Duodenal mucosa (tissue), 2 donors: ENCODE measurements around the gene NEK11.

Experiments
- H3K27ac ChIP-seq: one replicate; pipeline ENCODE4 v1.7.0; 2013; ENCODE audit warnings: low read depth, low read length
- H3K27me3 ChIP-seq, 2 donors: one replicate each; pipeline ENCODE4 v1.7.0; 2013; ENCODE audit warnings: low read length in 2 of 2, control low read depth in 1 of 2; ENCODE audit not compliant: insufficient read depth in 2 of 2, control insufficient read depth in 1 of 2
- H3K36me3 ChIP-seq, 2 donors: one replicate each; pipeline ENCODE4 v1.7.0; 2013; ENCODE audit warnings: low read length in 2 of 2, control low read depth in 1 of 2; ENCODE audit not compliant: insufficient read depth in 2 of 2, control insufficient read depth in 1 of 2
- H3K4me1 ChIP-seq, 2 donors: one replicate each; pipeline ENCODE4 v1.7.0; 2013; ENCODE audit warnings: low read length in 2 of 2, control low read depth in 1 of 2; ENCODE audit not compliant: insufficient read depth in 2 of 2, control insufficient read depth in 1 of 2
- H3K4me3 ChIP-seq, 2 donors: one replicate each; pipeline ENCODE4 v1.7.0; 2013; ENCODE audit warnings: low read length in 2 of 2, low read depth in 1 of 2
- H3K9ac ChIP-seq, 2 donors: one replicate each; pipeline ENCODE4 v1.7.0; 2013; ENCODE audit warnings: low read length in 2 of 2, low read depth in 1 of 2
- H3K9me3 ChIP-seq, 2 donors: one replicate each; pipeline ENCODE4 v1.7.0; 2013; ENCODE audit warnings: low read length in 2 of 2, control low read depth in 1 of 2; ENCODE audit not compliant: control insufficient read depth in 1 of 2

Gene NEK11

DNA sequence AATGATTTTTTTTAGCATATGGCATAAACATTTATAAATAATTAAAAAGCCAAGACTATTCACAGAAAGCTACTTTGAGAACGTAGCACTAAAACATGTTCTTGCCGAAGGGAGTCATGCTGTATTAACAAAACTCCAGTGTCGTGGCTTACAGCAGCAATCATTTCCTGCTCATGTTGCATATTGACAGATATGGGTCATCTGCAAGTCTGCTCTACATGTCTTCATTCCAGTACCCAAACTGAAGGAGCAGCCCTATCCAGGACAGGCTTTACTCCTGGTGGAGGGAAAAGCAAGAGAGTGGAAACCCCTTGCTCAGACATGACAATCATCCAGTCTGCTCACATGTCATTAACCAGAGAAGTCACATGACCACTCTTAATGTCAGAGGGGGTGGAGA is 87.6 kb downstream of the NEK11 start:
- Histone ChIP-seq H3K4me3 (no peak overlapping the region), H3K9ac (no peak overlapping the region), H3K27ac (no peak overlapping the region), H3K4me1 (no peaks in the 10 kb centered on the region), H3K27me3 (no peaks in the 10 kb centered on the region), H3K36me3 (no peaks in the 10 kb centered on the region), H3K9me3 (no peaks in the 10 kb centered on the region)

DNA sequence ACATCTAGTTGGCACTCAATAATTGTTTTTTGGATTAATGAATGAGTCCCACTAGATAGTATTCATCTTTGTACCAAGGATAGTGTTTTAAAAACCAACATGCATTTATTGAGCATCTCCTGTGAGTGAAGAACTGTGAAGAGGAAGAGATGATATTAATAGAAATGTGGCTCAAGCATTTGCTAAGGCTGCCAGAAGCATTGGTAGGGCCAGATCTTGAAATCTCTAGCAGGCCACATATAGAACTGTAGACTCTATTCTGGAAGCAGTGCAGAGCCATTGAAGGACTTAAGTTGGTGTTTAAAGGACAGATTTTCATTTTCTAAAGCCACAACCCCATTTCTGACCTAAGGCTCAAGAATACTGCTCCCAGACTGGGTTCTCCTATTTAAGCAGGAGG is 99.0 kb downstream of the NEK11 start:
- Histone ChIP-seq H3K4me3 (no peak overlapping the region), H3K4me1 (no peaks in the 10 kb centered on the region)

DNA sequence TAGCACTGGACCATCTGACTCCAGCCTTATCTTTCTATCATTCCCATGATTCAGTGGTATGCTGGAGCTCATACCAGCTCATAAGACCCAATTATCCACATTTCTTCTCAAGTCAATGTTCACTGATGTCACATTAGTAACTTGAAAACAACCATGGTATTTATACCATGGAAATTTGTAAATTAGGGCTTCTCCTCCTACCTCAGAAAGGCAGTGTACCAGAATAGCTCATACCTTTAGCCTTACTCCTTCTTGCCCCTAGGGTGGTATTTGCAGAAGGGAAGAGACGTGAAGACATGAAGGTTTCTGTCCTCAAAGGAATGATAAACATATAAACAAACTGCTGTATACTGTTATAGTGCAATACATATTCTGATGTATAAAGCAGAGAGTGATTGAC is 114.2 kb downstream of the NEK11 start:
- Histone ChIP-seq H3K36me3 (no peaks in the 10 kb centered on the region), H3K9me3 (peaks cover 0 to 4% of the 10 kb centered on the region in 2 donors), H3K9ac (no peak overlapping the region), H3K4me3 (no peak overlapping the region), H3K4me1 (no peaks in the 10 kb centered on the region), H3K27me3 (no peaks in the 10 kb centered on the region), H3K27ac (no peak overlapping the region)

More for the DNA sequence above, 99.0 kb downstream of the NEK11 start:
- Histone ChIP-seq H3K27ac (no peak overlapping the region), H3K27me3 (no peaks in the 10 kb centered on the region), H3K9ac (no peak overlapping the region), H3K36me3 (no peaks in the 10 kb centered on the region), H3K9me3 (no peaks in the 10 kb centered on the region)

DNA sequence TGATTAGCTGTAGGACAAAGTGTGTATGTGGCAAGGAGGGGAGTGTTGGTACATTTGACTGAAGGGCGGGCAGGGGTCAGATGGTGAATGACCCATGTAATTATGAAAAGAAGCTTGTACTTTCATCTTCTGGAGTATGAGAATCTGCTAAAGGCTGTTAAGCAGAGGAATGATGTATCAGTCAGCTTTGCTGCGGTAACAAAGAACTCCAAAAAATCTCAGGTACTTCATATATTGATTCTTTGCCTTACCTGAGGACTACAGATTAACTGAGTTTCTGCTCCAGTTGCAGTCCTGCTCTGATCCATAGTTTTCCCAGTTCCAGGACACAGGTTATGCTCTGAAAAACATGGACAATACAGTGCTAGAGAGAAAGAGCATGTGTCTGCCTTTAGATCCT is 115.1 kb downstream of the NEK11 start:
- no peak overlapping the region for H3K4me3 ChIP-seq
- H3K27me3 ChIP-seq, result no peaks in the 10 kb centered on the region
- no peak overlapping the region for H3K27ac ChIP-seq
- H3K9ac ChIP-seq, result no peak overlapping the region
- H3K9me3 ChIP-seq, result peaks cover 0 to 4% of the 10 kb centered on the region in 2 donors
- no peaks in the 10 kb centered on the region for H3K36me3 ChIP-seq
- H3K4me1 ChIP-seq, result no peaks in the 10 kb centered on the region

DNA sequence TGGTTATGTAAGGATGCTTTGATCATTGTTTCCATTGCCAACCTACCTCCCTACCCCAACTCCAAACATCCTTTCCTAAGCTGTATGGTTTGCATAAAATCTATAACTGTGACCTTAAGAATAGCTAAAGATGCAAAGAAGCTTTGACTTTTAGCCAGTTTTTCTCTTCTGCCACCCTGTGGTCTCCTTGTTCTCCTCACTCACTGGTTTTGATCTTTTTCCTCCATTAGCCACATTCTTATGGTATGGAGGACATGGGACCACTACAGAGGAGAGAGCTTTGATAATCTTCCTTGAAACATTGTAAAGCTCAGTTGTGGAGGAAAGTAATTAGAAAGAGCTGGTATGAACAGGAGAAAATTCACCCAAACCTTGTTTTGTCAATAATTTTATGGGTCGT is 115.9 kb downstream of the NEK11 start:
- no peak overlapping the region for H3K4me3 ChIP-seq
- no peaks in the 10 kb centered on the region for H3K36me3 ChIP-seq

DNA sequence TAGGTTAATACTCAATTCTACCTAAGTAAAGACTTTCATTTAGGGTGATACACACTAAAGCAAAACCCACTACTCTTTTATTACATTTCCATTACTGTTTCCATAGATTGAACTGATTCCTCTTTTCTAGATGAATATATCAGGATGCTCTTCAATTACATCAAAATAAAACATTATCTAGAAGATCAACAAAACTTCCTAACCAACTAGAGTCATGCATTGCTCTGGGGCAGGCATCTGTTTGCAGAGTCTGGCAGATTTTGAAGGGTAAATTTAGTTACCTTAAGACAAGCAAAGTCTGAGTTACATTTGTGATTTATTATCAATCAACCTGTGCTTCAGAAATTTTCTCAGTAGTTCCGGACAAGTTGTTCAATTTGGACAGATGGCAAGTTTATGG is 117.1 kb downstream of the NEK11 start:
- no peak overlapping the region for H3K9ac ChIP-seq
- H3K27me3 ChIP-seq, result no peaks in the 10 kb centered on the region
- no peak overlapping the region for H3K27ac ChIP-seq
- H3K36me3 ChIP-seq, result no peaks in the 10 kb centered on the region
- H3K4me1 ChIP-seq, result no peaks in the 10 kb centered on the region
- peaks cover 0 to 4% of the 10 kb centered on the region in 2 donors for H3K9me3 ChIP-seq
- no peak overlapping the region for H3K4me3 ChIP-seq

More for the DNA sequence above, 115.9 kb downstream of the NEK11 start:
- no peak overlapping the region for H3K27ac ChIP-seq
- no peaks in the 10 kb centered on the region for H3K4me1 ChIP-seq
- peaks cover 0 to 4% of the 10 kb centered on the region in 2 donors for H3K9me3 ChIP-seq
- H3K27me3 ChIP-seq, result no peaks in the 10 kb centered on the region
- H3K9ac ChIP-seq, result no peak overlapping the region

DNA sequence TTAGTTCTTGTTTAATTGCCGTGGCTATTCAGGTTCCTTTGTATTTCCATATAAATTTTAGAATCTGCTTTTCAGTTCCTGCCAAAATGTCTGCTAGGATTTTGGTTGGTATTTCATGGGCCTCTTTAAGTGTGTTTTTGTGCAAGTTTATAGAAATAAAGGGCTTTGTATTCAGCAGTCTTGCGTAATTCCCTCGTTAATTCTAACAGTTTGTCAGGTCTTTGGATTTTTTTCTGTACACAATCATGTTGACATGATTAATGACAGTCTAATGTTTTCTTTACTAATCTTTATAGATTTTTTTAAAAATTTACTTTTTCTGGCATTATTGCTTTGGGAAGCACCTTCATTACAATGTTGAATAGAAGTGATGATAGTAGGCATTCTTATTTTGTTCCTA is 120.9 kb downstream of the NEK11 start:
- Histone ChIP-seq H3K4me1 (no peaks in the 10 kb centered on the region), H3K9ac (no peak overlapping the region), H3K4me3 (no peak overlapping the region), H3K9me3 (no peaks in the 10 kb centered on the region), H3K27ac (no peak overlapping the region), H3K36me3 (no peaks in the 10 kb centered on the region), H3K27me3 (no peaks in the 10 kb centered on the region)

DNA sequence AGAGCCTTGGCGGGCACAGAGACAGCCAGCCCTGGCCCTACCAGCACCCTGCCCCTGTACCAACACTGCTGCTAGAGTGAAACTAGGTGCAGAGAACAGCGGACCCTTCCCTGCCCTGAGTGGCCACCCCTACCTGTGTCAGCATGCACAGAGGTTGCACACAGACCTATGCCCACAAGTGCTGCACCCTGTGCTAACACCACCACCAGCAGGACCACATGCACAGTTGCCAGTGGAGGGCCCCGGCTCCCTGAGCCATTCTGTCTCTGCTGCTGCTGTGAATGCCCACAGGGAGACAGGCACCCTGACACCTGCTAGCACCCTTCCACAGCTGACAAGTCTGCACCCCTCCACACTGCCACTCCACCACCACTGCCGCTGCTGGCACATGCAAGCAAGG is 131.8 kb downstream of the NEK11 start:
- H3K27me3 ChIP-seq, result no peaks in the 10 kb centered on the region
- no peak overlapping the region for H3K27ac ChIP-seq
- H3K4me3 ChIP-seq, result no peak overlapping the region
- no peaks in the 10 kb centered on the region for H3K4me1 ChIP-seq
- H3K9ac ChIP-seq, result no peak overlapping the region
- no peaks in the 10 kb centered on the region for H3K36me3 ChIP-seq
- no peaks in the 10 kb centered on the region for H3K9me3 ChIP-seq

DNA sequence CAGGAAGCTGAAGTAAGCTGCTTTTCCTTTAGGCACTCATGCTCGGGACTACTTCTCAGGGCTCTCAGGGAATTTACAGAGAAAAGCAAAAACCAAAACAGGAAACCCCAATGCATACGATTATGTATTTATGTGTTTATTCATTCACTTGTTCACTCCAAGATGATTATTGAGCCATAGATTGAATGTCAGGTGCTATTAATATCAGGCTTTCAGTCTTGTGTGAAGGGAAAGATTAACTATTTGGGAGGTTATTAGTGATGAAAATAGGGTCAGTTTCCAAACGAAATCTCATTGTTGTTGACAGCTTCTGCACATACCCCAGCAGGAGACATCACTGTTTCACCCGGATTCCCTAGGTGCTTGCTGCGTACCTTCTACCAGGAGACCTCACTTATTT is 135.8 kb downstream of the NEK11 start:
- H3K27me3 ChIP-seq, result no peaks in the 10 kb centered on the region
- H3K4me3 ChIP-seq, result no peak overlapping the region

DNA sequence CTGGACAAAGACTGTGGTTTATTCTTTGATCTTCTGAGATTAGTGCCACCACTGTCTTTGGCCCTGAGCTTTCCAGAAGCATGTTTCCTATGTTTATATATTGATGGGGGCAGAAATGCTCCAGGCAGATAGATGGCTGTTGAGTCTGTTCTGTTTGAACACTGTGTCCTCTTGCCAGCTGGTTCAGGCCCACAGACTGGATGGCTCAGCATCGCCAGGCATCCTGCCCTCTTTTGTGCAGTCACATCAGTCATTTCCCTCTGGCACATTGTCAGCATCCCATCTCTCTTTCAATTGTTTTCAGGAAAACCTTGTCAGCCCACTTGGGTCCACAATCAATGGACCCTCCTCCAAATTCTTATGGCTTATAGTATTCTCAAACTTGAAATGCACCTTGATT is 141.2 kb downstream of the NEK11 start:
- Histone ChIP-seq H3K27ac (no peak overlapping the region), H3K9me3 (no peaks in the 10 kb centered on the region), H3K9ac (no peak overlapping the region), H3K4me1 (no peaks in the 10 kb centered on the region), H3K36me3 (no peaks in the 10 kb centered on the region), H3K27me3 (no peaks in the 10 kb centered on the region), H3K4me3 (no peak overlapping the region)

More for the DNA sequence above, 135.8 kb downstream of the NEK11 start:
- H3K9me3 ChIP-seq, result no peaks in the 10 kb centered on the region
- no peak overlapping the region for H3K9ac ChIP-seq
- H3K27ac ChIP-seq, result no peak overlapping the region
- H3K36me3 ChIP-seq, result no peaks in the 10 kb centered on the region
- H3K4me1 ChIP-seq, result no peaks in the 10 kb centered on the region

DNA sequence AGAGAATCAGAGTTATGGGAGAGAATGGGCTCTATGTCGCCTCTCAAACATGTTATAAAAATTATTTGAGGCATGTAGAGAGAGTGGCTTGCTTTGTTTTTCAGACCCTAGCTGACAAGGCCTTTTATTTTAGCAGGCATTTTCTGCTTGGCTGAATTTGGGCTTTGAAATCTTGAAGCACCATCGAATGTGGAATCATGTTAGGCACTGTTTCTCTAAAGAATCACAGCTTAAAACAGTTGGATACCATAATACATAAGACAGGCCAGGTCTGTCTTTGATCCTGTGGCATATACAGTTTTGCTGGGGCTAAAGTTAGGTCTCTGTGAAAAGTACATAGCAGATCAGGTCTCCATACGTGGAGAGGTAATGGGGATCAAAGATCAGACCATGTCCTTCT is 142.7 kb downstream of the NEK11 start:
- no peak overlapping the region for H3K9ac ChIP-seq
- no peaks in the 10 kb centered on the region for H3K36me3 ChIP-seq
- no peak overlapping the region for H3K4me3 ChIP-seq
- no peaks in the 10 kb centered on the region for H3K4me1 ChIP-seq
- H3K27me3 ChIP-seq, result no peaks in the 10 kb centered on the region
- H3K9me3 ChIP-seq, result no peaks in the 10 kb centered on the region
- H3K27ac ChIP-seq, result no peak overlapping the region
